Body of pancreas (tissue), 4 donors: ENCODE measurements around the gene CRIM1. TPM values are rescaled to one million over a fixed set of nuclear protein-coding genes. Genes with fewer than 3 reads are reported as not detected.

Experiments
- ATAC-seq: fragments of 150-250 bp; one replicate; pipeline ENCODE4 v1.9.1; 2016
- DNase-seq, 4 donors: peaks; one replicate each; pipeline ENCODE4 v3.0.0-alpha.2; 2019
- H3K27ac ChIP-seq, 4 donors: fragments of 200-600 bp; sonication (generic); 1 replicate in 3 of 4; 2 replicates in 1 of 4; pipeline versions ENCODE4 v1.5.1 to v1.6.1; 2016 to 2019; ENCODE audit warnings: mild to moderate bottlenecking in 1 of 4, mixed read lengths in 1 of 4, moderate library complexity in 1 of 4
- H3K27me3 ChIP-seq, 2 donors: fragments of 200-600 bp; sonication (generic); one replicate each; pipeline ENCODE4 v1.6.0; 2016; ENCODE audit warnings: mild to moderate bottlenecking in 1 of 2
- H3K36me3 ChIP-seq, 2 donors: fragments of 200-600 bp; sonication (generic); replicated peaks in 1 of 2; 2 replicates each; pipeline ENCODE4 v1.5.1; 2016; ENCODE audit warnings: low read depth in 2 of 2; ENCODE audit not compliant: insufficient read depth in 1 of 2
- H3K4me1 ChIP-seq: fragments of 200-600 bp; sonication (generic); one replicate; pipeline ENCODE4 v1.6.0; 2016
- H3K4me3 ChIP-seq, 2 donors: fragments of 200-600 bp; sonication (generic); 1 replicate in 1 of 2; 2 replicates in 1 of 2; pipeline ENCODE4 v1.5.1; 2016 to 2019
- H3K9me3 ChIP-seq, 3 donors: fragments of 200-600 bp; sonication (generic); 1 replicate in 2 of 3; 2 replicates in 1 of 3; pipeline ENCODE4 v1.5.1; 2016
- POLR2A ChIP-seq, 3 donors: fragments of 450-650 bp; IDR thresholded peaks; one replicate each; pipeline ENCODE4 v1.6.1; 2016; ENCODE audit warnings: antibody characterized with exemption in 3 of 3, mild to moderate bottlenecking in 2 of 3
- WGBS, 2 donors: methylation state at CpG; one replicate each; pipeline ENCODE4 v1.1.5; 2017; 5-methylcytosine and 5-hydroxymethylcytosine counted together
- intact Hi-C: fragments of 100-400 bp; cut with DNase I; formaldehyde crosslinking; loops from one replicate; pipeline ENCODE4 v1.15.1; 2023
- total RNA-seq, 2 donors: library from RNA; depleted of rRNA; stranded (reverse); fragments of >200 nt; gene quantifications; one replicate each; pipeline ENCODE4 v1.1.0, GENCODE V29; 2016
- TF ChIP-seq, protein P1 (sequence below), 7 experiments: fragments of 450-650 bp in 4 of 7; fragments of 200-600 bp in 3 of 7; sonication (generic) in 3 of 7; IDR thresholded peaks; one replicate each; pipeline ENCODE4 v1.5.1; 2016 to 2019; ENCODE audit warnings: antibody characterized with exemption in 7 of 7

CRIM1 gene
- total RNA-seq, 2 donors from 2014 or later, result 41.5 to 64.6 TPM

GRCh38 chr2:36379710-36380448 is 24.3 kb downstream of the CRIM1 start:
- Histone ChIP-seq H3K9me3 (no peaks in the 10 kb centered on the region), H3K4me1 (peaks cover 35% of the 10 kb centered on the region), H3K4me3 (no peak overlapping the region), H3K36me3 (no peaks in the 10 kb centered on the region), H3K27me3 (no peaks in the 10 kb centered on the region), H3K27ac (peak overlapping the region in 3 of 4 donors; percentile 39 to 75 (median 70))
- intact Hi-C loops, result no loop called here
- DNase-seq (no peak), ATAC-seq (no peak)
- WGBS, 2 donors, result 86 to 87% methylated on average over 3 of the region's 3 CpGs
- TF ChIP-seq POLR2A (IDR thresholded peaks at IDR 0.05), result no peak
- TF ChIP-seq, protein P1, sequence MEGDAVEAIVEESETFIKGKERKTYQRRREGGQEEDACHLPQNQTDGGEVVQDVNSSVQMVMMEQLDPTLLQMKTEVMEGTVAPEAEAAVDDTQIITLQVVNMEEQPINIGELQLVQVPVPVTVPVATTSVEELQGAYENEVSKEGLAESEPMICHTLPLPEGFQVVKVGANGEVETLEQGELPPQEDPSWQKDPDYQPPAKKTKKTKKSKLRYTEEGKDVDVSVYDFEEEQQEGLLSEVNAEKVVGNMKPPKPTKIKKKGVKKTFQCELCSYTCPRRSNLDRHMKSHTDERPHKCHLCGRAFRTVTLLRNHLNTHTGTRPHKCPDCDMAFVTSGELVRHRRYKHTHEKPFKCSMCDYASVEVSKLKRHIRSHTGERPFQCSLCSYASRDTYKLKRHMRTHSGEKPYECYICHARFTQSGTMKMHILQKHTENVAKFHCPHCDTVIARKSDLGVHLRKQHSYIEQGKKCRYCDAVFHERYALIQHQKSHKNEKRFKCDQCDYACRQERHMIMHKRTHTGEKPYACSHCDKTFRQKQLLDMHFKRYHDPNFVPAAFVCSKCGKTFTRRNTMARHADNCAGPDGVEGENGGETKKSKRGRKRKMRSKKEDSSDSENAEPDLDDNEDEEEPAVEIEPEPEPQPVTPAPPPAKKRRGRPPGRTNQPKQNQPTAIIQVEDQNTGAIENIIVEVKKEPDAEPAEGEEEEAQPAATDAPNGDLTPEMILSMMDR (IDR thresholded peaks at IDR 0.05), result no peak

DNA sequence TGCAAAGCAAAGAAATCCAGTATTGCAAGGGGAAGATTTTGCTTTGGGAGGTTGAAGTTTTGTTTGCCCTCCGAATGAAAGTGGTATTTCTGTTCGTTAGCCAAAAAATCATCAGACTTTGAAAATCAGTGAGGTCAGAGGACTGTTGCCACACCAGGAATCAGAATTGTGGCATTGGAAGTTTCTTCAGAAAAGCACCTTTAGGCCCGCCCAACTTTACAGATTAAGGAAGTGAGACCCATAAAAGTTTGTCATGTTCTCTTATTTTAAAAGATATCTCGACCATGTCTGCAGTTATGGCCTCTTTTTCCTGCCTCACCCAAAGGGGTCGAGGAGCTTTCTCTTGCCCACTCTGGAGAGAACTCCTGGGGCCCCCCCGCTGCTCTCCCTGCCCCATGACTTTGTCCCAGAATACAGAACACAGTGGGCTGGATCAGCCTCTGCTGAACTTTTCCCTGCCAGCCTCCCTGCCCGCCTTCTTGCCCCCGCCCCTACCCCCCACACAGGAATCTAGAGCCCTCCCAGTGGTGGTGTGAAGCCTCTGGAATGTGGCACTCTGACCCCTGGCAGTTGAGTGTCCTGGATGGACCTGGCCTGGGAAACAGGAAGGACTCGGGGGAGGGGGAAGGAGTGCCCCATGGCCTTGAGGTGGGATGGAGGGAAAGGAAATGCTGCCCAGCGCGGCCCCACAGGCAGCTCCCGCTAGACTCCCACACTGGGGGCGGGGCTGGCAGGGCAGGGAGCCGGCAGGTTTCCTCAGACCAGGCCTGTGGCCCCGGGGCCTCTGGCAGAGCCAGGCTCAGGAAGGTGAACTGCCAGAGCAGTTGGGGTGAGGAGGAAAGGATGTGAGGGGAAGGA is 25.3 kb downstream of the CRIM1 start:
- WGBS, 2 donors, result 38 to 39% methylated on average over 15 of the region's 15 CpGs
- ATAC-seq, result peak; percentile 88
- H3K27me3 ChIP-seq, result no peaks in the 10 kb centered on the region
- no peaks in the 10 kb centered on the region for H3K9me3 ChIP-seq
- H3K27ac ChIP-seq, result peak overlapping the region; percentile 27 to 75 (median 58)
- no peaks in the 10 kb centered on the region for H3K36me3 ChIP-seq
- intact Hi-C loops, result no loop called here
- peak; percentile 55 to 81 (median 72) for DNase-seq
- no peak overlapping the region for H3K4me3 ChIP-seq
- TF ChIP-seq, protein P1 (IDR thresholded peaks at IDR 0.05), result no peak
- TF ChIP-seq POLR2A (IDR thresholded peaks at IDR 0.05), result peak in 1 of 3 donors; percentile 31
- peaks cover 32% of the 10 kb centered on the region for H3K4me1 ChIP-seq

DNA sequence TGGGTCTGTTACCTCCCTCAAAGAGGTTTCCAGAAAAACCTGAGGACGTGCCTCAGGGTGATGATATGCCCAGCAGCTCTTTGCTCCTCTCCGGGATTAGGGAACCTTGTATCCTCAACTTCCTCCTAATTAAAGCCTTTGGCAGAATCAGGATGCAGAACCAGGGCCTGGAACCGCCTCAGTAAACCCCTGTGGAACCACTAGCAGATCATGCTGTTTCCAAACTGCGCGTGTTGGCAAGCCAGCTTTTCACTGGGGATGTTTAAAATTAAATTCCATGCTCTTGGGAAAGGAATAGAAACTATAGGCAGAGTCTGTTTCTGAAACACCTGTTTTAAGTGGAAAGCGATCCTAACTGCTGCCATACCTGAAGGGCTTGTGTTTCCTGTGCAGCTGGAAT is 26.4 kb downstream of the CRIM1 start:
- Histone ChIP-seq H3K9me3 (no peaks in the 10 kb centered on the region), H3K36me3 (no peaks in the 10 kb centered on the region), H3K27me3 (no peaks in the 10 kb centered on the region), H3K4me3 (no peak overlapping the region), H3K4me1 (peaks cover 20% of the 10 kb centered on the region), H3K27ac (peak overlapping the region in 3 of 4 donors; percentile 30 to 75 (median 70))
- no peak for DNase-seq
- TF ChIP-seq, protein P1 (IDR thresholded peaks at IDR 0.05), result no peak
- no peak for TF ChIP-seq POLR2A (IDR thresholded peaks at IDR 0.05)
- intact Hi-C loops, result no loop called here
- WGBS, 2 donors, result 83 to 88% methylated on average over 6 of the region's 6 CpGs
- ATAC-seq, result no peak

GRCh38 chr2:36382472-36382871 is 26.9 kb downstream of the CRIM1 start:
- no peak for DNase-seq
- WGBS, 2 donors, result 46 to 70% methylated on average over 2 of the region's 2 CpGs
- Histone ChIP-seq H3K9me3 (no peaks in the 10 kb centered on the region), H3K4me1 (peaks cover 18% of the 10 kb centered on the region), H3K27ac (peak overlapping the region in 2 of 4 donors; percentile 70 to 75), H3K27me3 (no peaks in the 10 kb centered on the region), H3K36me3 (no peaks in the 10 kb centered on the region), H3K4me3 (no peak overlapping the region)
- intact Hi-C loops, result no loop called here
- TF ChIP-seq, protein P1 (IDR thresholded peaks at IDR 0.05), result no peak
- no peak for TF ChIP-seq POLR2A (IDR thresholded peaks at IDR 0.05)
- no peak for ATAC-seq
